Measurements from ENCODE around the gene PALS2.

Gene PALS2

DNA sequence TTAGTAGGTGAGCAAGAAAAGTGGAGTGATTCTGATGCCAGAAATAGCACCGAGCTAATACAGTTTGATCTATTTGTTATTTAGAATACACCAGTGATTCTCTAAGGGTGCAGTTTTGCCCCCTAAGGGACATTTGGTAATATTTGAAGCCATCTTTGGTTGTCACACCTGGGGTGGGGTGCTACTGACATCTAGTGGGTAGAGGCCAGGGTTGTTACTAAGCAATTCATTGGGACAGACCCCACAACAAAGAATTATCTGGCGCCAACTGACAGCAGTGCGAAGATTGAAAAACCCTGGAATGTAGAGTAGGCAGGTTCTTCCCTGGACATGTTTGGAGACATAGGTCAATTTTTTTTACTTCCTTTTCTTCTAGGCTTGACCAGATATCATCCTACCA, 14.6 kb downstream of the PALS2 start:
- DNase-seq (ENCODE audit: low spot score) (no peak), FAIRE-seq (no peak)

DNA sequence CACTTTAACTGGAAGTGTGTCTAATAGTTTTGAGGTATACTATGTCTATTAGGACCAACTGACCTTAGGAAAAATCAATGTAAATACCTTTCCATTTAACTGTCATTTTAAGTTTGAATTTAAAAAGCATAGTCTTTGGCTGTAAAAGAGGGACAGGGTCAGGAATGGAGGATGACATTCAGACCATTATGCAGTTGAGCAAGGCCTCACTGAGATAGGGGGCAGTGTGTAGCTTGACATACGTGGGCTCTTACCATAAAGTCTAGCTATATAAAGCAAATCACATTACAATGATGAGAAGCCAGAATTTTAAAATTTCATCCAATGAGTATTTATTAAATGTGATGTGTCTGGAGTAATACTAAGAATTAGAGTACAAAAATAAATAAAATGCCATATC, 17.9 kb downstream of the PALS2 start:
- DNase-seq (ENCODE audit: low spot score) (no peak), FAIRE-seq (no peak)

DNA sequence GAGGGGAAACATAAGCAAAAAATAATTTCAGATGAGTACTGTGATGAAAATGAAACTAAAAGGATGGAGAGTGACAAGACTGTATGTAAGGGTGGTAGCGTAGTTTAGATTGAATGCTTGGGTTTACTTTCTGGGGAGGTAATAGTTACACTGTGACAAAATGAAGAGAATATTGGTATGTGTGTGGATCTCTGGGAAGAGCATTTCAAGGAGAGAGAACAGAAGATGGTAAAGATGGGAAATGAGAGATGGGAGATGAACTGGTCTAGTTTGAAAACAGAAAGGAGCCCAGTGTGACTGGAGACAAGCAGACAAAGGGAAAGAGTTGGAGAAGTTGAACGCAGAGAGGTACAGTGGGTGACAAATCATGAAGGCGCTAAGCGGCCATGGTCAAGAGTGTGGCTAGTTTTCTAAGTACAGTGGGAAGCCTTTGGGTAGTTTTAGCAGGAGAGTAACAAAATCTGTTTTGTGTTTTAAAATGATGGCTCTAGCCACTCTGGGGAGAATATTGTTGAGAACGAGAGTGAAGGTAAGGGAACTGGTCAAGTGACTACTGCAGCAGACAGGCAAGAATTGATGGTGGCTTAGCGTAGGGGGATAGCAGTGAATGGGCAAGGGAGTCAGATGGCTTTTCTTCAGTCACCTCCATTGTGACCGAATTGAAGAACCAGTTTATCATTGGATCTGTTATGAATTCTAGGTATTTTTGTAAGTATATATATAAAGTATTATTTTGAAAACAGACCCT, 22.6 kb downstream of the PALS2 start:
- FAIRE-seq (no peak), DNase-seq (ENCODE audit: low spot score) (no peak)

DNA sequence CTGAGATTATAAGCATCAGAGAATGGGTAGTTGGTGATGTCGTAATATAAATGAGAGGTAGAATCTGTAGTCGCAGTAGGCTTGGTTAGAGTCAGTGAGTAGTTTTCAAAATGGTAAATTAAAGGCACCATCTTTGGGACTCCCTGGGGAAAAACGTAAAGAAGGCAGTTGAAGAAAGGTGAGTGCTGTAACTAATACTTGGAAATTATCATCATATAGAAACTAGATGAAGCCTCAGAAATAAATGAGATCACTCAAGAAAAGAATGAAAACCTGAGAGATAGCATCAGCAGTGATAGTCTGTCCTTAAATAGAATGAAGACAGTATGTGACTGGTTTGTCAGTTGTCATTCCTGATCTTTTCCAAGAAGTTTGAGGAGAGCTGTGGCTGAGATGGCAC, 23.8 kb downstream of the PALS2 start:
- FAIRE-seq = no peak
- no peak for DNase-seq (ENCODE audit: low spot score)

DNA sequence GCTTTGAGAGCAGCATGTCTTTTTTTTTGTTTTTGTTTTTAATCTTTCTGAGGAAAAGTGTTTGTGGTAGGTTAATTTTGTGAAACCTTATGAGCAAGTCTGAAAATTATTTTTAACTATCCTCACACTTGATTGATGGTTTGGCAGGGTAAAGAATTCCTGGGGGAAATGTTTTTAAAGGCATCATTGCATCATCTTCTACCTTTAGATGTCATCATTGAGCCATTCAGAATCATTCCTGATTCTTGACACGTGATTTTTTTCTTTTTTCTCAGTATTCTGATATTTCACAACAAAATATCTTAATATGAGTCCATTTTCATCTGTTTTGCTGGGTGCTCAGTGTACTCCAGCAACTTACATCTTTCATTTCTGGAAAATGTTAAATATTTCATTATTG, 28.3 kb downstream of the PALS2 start:
- DNase-seq (ENCODE audit: low spot score) (no peak), FAIRE-seq (no peak)

DNA sequence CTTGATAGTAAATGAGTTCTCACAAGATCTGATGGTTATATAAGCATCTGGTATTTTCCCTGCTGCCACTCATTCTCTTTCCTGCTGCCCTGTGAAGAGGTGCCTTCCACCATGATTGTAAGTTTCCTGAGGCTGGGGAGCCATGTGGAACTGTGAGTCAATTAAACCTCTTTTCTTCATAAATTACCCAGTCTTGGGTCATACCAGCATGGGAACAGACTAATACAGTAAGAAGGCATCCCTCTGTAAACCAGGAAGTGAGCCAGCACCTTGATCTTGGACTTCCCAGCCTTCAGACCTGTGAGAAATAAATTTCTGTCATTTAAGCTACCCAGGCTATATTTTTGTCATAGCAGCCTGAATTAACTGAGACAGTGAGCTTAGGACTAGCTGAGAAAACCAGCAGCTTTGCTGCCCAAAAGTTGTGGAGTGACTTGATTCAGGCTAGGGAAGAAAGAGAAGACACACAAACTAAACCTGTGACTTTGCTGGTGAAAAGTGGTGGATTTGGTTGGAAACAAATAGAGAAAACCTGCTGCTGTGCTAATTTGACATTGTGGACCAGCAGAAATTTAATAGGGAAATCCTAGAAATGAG, 29.7 kb downstream of the PALS2 start:
- no peak for DNase-seq (ENCODE audit: low spot score)
- FAIRE-seq = no peak

DNA sequence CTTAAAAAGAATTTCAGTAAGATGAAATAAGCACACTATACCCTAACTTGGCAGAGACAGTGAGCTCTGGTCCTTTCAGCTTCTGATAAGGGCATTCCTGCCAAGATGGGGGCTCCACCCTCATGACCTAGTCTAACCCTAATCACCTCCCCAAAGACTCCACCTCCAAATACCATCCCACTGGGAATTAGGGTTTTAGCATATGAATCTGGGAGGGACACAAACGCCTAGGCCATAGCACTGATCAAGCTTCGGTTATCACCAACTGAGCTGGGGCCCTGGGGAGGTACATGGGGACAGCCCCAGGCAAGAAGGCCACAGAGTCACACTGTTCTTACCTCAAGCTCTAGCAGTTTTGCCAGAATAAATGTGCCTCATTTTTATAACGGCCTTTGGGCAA, 31.4 kb downstream of the PALS2 start:
- DNase-seq (ENCODE audit: low spot score) = no peak
- no peak for FAIRE-seq

DNA sequence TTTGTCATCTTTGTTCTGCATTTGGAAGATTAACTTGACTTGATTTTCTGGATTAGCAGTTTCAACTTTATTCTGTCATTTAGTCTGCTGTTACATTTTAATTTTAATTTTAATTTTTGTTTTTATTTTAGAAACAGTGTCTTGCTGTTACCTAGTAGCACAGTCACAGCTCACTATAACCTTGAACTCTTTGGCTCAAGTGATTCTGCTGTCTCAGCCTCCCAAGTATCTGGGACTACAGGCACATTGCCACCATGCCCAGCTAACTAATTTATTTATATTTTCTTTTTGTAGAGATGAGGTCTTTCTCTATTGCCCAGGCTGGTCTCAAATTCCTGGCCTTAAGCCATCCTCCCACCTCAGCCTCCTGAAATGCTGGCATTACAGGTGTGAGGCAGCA, 35.3 kb downstream of the PALS2 start:
- DNase-seq (ENCODE audit: low spot score) (no peak), FAIRE-seq (no peak)

DNA sequence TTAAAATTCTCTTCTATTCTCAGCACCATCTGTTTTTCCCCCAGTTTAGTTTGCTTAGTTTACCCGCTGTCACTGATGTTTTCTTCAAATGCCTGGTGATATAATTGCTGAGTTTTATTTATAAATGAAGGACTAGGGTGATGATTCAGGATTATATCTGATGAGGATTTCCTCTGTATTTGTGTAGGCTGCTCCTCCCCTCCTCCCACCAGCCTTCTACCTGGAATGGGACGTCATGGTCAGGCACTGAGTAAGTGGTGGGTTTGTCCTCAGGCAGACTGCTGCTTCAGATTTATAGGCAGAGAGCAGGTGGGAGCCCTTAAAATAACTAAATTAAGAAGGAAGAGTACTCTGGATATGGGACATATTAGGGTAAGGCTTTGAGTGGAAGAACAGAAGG, 35.8 kb downstream of the PALS2 start:
- FAIRE-seq = no peak
- no peak for DNase-seq (ENCODE audit: low spot score)

DNA sequence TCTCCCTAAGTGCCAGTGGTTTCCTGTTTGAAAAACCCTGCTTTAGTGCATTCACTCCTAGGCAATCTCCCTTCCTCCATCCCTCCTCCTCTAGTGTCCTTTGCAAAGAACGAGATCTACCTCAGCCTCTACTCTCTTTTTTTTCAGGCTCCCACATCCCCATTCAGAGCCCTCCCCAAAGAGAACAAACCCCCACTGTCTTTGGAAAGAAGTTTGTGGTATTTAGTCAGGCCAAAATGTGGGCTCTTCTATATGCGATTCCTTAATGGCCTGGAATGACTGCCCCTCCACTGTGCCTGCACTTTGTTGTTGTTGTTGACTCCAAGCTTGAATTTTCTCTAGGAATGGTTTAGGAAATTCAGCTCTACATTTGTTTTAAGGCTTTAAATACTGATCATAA, 36.3 kb downstream of the PALS2 start:
- no peak for FAIRE-seq
- no peak for DNase-seq (ENCODE audit: low spot score)

DNA sequence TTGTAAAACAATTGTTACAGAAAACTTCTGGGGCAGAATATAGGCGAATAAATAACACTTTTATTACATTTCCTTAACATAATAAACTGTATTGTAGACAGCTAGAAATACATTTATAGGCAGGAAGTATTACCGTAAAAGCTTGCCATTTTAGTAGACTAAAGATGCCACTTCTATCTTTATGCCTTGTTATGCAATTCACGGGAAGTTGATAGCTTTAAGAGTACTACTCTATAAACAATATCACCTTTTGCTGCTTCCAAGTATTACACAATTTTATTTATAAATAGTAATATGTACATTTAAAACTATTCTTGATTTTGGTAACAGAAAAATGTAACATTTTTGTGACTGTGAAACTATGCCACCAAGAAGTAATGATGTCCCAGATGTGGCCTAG, 37.9 kb downstream of the PALS2 start:
- DNase-seq (ENCODE audit: low spot score) (no peak), FAIRE-seq (no peak)

DNA sequence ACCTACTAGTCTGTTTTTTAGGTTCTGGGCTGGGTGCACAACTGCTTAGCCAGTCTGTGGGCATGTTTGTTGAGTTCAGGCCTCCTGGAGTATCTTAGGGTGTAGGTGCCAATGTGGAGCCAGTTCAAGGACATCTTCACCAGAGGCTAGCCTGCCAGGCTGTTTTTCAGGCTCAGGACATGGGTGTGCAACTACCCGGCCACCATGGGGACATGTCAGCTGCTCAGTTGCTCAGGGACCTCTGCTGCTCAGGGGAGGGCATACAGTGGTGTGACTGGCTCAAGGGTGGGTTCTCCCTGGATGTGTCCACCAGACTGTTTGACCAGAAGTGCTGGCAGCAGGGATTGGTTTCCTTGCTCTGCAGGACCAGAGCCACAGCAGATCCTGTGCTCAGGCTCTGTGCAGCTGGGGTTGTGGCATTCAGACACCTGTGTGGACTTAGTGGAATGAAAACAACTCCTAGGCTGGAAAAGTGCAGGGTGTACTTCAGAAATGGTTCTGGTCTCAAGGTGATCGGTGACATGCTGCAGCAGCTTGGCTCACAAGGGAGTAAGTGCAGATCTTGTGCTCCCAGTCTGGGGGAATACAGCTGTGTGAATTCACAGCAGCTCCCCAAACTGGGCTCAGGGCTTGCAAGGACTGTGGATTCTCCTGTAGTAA, 44.8 kb downstream of the PALS2 start:
- FAIRE-seq = no peak
- DNase-seq (ENCODE audit: low spot score) = no peak

DNA sequence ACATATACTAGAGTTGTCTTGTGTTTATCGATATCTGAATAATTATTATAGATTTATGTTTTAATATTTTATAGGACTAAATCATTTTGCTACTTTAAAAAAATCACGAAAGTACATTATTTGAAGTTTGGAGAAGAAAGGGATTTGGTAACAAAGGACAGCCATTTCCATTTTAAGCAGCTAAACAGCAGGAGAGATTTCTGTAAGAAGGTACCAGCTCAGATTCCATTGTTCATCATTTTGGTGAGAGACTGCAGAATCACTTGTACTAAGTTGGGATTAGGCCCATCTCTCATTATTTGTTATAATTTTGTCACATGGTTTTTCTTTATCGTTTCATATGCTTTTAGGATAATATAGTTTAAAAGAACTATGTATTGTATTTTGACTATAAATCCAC, 46.7 kb downstream of the PALS2 start:
- DNase-seq (ENCODE audit: low spot score) = no peak
- no peak for FAIRE-seq

DNA sequence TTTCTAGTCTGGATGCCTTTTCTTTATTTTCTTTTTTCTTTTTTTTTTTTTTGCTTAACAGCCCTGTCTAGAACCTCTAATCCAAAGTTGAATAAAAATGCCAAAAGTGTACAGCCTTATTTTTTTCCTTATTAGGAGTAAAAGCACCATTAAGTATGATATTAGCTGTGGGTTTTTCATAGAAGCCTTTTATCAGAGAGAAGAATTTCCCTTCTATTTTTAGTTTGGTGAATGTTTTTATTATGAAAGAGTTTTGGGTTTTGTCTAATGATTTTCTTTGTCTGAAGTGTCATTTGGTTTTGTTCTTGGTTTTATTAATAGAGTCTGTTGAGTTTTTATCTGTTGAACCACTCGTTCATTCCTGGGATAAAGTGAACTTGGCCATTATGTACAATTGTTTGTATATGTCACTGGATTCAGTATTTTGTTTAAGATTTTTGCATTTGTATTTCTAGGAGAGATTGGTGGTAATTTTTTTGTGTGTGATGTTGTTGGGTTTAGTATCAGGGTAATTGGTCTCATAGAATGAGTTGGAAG, 49.5 kb downstream of the PALS2 start:
- no peak for FAIRE-seq

More for the DNA sequence above, 49.5 kb downstream of the PALS2 start:
- no peak for DNase-seq (ENCODE audit: low spot score)
